HG03354 (cell line): Measurements from ENCODE around the gene CELF5.
"Not testable (repeated sequence)": the region's sequence is repeated elsewhere in the genome, so short reads cannot be mapped to it uniquely, and the experiment has no call there.

Experiments used
- ATAC-seq: cut with Tn5 transposase; IDR thresholded peaks from one replicate; pipeline ENCODE4 v1.9.1; 2021; ENCODE audit warnings: mild to moderate bottlenecking; ENCODE audit not compliant: unreplicated experiment, poor library complexity, severe bottlenecking

Gene CELF5

DNA sequence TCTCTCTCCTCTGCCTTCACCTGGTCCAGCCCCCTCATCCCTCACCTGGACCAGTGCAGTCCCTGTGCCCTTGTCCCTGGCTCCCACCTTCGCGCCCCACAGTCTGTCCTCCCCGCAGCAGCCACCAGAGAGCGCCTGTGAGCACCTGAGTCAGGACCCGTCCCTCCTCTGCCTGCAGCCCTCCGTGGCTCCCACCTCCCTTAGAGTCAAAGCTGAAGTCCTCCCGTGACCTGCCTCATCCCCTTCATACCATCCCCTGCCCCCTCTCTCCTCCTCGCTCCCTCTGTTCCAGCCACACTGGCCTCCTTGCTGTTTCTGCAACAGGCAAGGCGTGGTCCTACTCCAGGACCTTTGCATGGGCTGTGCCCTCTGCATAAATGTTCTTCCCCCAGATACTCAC is 10.3 kb downstream of the CELF5 start:
- no peak for ATAC-seq

DNA sequence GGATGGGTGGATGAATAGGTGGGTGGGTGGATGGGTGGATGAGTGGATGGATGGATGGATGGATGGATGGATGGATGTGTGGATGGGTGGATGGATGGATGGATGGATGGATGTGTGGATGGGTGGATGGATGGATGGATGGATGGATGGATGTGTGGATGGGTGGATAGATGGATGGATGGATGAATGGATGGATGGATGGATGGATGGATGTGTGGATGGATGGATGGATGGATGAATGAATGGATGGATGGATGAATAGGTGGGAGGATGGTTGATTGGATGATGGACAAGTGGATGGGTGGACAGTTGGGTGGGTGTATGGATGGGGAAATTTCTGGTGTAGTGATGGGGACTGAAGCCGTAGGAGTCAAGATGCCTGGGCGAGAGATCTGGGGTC is 11.1 kb downstream of the CELF5 start:
- not testable (repeated sequence) for ATAC-seq

DNA sequence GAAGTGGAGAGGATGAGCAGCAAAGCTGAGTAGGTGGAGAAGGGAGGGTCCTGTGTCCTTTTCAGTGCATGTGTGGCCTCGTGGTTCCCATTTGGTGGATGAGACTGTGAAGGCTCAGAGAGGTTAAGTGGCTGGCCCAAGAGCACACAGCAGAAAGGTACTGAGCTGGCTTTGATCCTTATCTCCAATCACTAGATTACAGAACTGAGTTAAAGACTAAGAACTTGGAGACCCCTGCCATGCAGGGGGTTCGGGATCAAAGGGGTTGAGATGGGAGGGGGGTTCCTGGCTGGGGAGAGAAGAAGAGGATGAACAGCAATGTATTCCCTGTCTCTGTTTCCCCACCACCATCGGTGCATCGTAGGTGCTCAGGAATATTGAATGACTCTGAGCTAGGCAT is 11.8 kb downstream of the CELF5 start:
- ATAC-seq: no peak

DNA sequence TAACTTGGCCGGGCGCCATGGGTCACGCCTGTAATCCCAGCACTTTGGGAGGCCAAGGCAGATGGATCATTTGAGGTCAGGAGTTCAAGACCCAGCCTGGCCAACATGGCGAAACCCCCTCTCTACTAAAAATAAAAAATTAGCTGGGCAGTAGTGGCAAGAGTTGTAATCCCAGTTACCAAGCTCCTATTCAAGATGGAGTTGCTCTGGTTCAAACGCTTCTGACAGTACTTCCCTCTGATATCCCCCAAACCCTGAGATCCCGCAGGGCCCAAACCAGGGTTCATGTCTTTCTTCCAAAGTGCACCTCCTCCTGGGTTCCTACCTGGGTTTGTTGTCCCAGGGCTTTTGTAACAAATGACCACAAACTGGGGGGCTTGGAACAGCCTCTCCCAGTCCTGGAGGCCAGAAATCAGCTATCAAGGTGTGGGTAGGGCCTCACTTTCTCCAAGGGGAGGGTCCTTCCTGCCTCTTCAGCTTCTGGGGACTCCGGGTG is 13.7 kb downstream of the CELF5 start:
- no peak for ATAC-seq

DNA sequence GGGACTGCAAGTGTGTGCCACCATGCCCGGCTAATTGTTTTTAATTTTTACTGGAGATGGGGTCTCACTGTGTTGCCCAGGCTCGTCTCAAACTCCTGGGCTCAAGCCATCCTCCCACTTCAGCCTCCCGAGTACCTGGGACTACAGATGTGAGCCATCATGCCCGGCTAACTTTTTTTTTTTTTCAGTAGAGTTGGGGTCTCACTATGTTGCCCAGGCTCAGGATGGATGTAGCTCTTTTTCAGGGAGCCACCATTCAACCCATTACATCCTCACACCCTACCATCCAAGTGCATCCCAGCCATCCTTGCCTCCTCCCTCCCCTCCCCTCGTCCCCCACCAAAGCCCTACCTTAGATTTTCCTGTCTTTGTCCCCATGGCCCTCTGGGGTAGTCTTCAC is 14.9 kb downstream of the CELF5 start:
- ATAC-seq: no peak

DNA sequence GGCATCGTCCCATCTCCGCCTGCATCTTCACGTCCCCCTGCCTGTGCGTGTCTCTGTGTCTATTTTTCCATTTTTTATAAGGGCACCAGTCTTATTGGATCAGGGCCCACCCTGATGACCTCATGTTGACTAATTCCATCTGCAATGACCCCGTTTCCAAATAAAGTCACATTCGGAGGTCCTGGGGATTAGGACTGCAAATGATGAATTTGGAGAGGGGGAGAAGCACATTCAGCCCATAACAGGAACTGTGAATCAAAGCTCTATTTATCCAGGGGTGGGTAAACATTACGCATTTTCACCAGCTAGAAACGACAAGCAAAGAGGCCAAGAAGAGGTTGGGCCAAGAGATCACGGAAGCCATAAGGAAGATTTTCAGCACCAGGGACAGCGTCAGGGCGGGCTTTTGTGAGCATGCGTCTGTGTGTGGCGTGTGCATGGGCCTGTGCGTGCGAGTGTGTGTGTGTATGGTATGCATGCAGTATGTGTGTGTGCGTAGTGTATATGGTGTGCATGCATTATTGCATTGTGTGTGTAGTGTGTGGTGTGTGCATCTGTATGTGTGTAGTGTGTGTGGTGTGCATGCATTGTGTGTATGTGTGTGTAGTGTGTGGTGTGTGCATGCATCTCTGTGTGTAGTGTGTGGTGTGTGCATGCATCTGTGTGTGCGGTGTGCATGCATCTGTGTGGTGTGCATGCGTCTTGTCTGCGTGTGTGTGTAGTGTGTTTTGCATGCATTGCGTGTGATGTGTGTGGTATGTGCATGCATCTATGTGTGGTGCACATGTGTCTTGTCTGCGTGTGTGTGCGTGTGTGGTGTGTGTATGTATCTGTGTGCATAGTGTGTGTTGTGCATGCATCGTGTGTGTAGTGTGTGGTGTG is 19.6 kb downstream of the CELF5 start:
- no peak for ATAC-seq

DNA sequence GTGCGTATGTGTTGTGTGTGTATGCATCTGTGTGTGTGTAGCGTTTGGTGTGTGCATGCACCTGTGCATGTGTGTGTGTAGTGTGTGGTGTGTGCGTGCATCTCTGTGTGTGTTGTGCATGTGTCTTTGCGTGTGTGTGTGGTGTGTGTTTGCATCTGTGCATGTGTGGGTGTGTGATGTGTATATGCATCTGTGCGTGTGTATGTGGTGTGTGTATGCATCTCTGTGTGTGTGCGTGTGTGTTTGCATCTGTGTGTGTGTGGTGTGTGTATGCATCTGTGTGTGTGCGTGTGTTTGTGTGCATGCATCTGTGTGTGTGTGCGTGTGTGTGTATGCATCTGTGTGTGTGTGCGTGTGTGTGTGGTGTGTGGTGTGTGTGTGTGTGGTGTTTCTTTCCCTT is 20.6 kb downstream of the CELF5 start:
- ATAC-seq: no peak

DNA sequence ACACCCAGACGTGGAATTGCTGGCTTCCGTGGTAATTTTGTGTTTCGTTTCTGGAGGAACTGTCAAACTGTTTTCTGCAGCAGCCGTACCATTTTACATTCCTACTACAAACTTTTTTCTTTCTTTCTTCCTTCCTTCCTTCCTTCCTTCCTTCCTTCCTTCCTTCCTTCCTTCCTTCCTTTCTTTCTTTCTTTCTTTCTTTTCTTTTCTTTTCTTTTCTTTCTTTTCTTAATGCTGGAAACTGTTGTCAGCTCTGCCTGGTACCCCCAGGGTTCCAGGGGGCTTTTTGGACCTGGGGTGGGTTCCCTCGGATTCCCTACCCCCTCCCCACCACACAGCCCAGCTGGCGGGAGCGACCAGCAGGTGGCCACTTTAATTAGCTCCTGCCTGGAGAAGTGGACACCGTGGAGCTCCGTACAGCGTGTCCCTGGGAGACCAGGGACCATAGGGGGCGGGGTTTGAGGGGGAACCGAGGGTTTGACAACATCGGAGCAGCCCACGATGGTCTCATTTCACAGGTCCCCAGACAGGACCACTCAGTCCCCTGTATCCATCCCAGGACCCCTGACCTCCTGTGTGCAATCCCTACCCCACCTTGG is 24.4 kb downstream of the CELF5 start:
- no peak for ATAC-seq

DNA sequence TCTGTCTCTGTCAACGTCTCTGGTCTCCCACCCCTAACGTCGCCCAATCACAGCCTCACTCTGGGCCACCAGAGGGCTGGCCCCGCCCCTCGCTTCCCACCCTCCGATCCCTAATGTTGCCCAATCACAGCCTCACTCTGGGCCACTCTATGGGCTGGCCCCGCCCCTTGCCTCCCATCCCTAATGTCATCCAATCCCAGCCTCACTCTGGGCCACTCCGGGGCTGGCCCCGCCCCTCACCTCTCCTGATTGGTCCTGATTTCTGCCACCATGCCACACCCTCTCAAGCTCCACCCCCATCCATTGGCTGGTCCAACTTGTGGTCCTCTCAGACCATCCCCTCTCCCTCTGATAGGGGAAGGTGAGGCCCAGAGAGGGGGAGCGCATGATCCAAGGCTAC is 24.9 kb downstream of the CELF5 start:
- no peak for ATAC-seq

DNA sequence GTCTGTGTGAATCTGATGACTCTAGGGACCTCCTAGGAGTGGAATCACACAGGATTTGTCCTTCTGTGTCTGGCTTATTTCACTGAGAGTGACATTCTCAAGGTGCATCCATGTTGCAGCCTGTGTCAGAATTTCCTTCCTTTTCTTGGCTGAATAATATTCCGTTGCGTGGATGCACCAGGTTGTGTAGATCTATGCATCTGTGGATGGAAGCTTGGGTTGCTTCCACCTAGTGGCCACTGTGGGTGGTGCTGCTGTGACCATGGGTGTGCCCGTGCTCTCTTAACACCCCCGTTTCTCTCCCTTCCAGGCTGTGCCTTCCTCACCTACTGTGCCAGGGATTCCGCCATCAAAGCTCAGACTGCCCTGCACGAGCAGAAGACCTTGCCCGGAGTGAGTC is 26.2 kb downstream of the CELF5 start:
- no peak for ATAC-seq

DNA sequence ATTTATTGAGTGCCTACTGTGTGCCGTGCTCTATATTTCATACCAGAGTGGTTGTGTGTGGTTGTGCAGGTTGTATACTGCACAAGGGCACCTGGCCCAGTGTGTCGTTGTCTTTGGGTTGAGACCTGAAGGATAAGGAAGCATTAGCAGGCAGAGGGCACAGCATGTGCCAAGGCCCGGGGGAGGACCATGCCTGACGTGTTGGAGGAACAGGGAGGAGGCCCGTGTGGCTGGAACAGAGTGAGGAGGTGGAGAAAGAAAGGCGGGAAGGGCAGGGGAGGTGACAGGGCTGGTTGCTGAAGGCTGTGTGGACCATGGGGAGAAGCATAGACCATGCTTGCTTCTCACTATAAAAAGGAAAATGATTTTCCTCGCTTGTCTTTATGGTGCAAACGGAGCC is 26.8 kb downstream of the CELF5 start:
- no peak for ATAC-seq

DNA sequence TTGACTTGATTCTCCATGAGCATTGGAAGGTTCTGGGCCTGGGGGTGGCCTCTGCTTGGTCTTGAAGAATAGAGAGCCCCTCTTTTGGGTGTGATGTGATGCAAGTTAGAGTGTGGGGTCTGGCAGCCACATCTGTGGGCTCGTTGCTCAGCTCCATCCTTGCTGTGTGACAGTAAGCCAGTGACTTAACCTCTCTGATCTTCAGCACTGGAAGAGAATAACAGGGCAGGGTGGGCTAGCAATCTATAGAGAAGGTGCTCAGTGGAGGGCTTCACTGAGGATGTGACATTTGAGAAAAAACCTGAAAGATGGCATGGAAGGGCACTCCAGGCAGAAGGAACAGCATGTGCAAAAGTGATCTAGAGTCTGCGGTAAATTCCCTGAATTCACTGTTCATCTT is 28.2 kb downstream of the CELF5 start:
- ATAC-seq: no peak

DNA sequence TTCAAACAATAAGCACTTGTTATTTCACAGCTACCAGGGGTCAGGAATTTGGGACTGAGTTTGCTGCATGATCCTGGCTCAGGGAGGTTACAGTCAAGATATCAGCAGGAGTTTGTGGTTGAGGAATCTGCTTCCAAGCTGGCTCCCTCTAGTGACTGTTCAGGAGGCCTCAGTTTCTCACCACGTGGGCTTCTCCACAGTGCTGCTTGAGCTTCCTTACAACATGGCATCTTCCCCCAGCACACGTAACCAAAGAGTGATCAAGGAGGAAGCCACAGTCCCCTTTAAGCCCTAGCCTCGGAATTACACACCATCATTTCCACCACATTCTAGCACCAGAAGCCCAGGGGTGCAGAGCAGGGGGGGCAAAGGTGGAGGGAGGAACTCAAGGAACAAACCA is 28.8 kb downstream of the CELF5 start:
- no peak for ATAC-seq

DNA sequence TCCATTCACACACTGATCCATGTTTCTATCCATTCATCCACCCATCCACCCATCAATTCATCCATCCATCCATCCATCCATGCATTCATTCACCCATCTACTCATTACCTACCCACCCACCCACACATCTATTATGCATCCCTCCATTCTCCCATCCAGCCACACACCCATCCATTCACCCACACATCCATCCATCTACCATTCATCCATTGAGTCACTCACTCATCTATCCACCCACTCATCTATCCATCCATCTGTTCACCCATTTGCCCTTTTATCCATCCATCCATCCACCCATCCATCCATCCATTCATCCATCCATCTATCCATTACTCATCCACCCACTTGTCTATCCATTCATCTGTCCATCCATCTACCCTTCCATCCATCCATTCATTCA is 30.1 kb downstream of the CELF5 start:
- ATAC-seq: no peak

DNA sequence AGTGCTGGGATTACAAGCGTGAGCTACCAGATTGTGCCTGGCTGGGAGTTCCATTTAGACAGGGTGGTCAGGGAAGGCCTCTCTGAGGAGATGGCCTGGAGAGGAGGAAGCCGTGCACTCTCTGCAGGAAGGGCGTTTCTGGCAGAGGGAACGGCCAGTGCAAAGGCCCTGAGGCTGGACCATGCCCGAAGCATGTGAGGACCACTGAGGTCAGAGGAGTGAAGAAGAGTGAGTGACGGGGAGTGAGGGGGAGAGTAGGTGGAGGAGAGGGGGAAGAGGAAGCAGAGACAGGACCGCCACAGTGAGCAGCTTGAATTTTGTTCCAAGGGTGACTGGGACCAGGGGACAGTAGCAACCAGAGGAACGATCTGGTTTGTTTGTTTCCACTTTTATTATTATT is 32.6 kb downstream of the CELF5 start:
- ATAC-seq: no peak

DNA sequence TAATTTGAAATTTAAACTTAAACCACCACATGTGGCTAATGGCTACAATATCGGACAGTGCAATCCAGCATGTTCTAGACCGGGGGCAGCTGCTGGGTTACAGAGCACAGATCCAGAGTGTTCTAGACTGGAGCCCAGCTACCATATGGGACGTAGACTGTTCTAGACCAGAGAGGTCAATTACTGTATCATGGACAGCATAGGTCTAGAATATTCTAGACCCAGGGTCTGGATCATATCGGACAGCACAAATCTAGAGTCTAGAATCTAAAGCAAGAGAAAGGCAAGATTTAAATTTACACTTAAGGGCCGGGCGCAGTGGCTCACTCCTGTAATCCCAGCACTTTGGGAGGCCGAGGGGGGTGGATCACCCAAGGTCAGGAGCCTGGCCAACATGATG is 37.9 kb downstream of the CELF5 start:
- no peak for ATAC-seq

DNA sequence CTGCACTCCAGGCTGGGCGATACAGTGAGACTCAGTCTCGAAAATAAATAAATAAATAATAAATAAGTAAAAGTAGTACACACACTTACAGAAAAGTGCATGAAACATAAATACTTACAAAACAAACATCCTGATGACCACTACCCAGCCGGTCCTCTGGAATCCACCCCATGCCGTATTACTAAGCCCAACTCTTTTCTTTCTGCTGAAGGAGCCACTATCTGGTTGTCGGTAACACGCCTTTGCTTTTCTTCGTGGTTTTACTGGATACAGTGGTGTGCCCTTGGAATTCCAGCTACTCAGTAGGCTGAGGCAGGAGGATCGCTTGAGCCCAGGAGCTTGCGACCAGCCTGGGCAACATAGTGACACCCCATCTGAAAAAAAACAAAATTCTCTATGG is 39.4 kb downstream of the CELF5 start:
- ATAC-seq: no peak

DNA sequence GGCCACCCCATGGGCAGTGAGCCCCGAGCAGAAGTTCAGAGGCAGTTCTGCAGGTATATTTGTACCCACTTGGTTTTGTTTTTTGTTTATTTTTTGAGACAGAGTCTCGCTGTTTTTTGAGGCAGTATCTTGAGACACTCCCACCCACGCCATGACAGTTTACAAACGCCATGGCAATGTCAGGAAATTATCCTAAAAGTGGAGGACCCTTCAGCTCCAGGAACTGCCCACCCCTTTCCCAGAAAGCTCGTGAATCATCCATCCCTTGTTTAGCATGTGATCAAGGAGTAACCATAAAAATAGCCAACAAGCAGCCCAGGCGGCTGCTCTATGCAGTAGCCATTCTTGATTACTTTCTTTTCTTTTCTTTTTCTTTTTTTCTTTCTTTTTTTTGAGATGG is 41.0 kb downstream of the CELF5 start:
- no peak for ATAC-seq

DNA sequence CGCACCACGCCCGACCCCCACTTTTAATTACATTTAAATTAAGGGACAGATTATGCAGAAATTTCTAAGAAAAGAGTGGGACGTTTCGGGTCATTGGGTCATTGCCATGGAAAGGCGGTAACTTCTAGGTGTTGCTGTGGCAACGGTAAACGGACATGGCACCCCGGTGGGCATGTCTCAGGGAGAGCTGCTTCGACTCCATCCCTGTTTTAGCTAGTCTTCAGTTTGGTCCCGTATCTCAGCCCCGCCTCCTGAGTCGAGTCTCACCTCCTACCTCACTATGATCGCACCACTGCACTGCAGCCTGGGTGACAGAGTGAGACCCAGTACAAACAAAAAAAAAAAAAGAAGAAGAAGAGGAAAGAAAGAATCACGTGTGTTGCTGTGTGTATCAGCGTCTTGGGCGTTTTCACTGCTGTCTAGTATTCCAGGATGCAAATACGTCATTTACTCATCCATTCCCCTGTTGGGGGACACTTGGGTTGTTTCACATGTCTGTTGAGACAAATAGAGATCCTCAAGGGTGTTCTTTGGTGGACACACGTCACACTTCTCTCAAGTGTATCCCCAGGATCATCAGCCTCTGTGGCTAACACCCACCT is 41.7 kb downstream of the CELF5 start:
- no peak for ATAC-seq

DNA sequence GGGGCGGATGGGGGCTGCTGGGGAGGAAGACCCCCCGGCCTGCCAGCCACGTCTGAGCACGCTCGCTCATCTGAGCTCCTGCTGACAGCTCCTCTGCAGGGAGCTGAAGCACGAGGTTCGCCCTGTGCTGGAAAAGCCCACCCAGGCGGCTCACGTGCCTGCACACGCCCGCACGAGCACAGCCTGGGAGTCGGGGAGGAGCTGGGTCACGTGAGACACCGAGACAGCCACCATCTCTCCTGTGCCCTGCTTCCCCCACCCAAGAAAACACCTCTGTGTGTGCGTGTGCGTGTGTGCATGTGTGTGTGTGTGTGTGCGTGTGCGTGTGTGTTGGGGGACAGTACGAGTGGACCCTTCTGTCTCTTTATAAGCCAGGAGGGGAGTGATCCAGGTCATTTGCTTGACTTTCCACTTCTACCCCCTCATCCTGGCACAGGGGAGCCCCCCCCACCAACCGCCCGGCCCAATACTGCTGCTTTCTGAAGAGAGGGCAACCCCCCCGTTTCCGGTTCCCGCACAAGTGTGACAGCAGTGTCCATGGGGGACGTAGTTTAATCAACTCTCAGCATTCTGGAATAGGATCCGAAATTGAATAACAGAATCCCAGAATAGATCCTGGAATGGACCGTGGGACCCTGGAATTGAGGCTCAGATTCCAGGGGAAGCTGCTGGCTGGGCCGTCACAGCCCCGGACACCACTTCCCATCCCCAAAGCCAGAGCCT is 42.5 kb downstream of the CELF5 start:
- no peak for ATAC-seq
